Placental pericyte (primary cell): Measurements from ENCODE around the gene CDK18. TPM values are rescaled to one million over a fixed set of nuclear protein-coding genes. Genes with fewer than 3 reads are reported as not detected.

ENCODE experiments used
- small RNA-seq: library from RNA; depleted of rRNA; stranded (forward); fragments of <200 nt; gene quantifications from one replicate; pipeline ENCODE3, GENCODE V24; 2012; ENCODE audit warnings: low replicate concordance
- total RNA-seq: library from RNA; depleted of rRNA; stranded (reverse); fragments of >200 nt; gene quantifications from 2 replicates; pipeline ENCODE4 v1.2.3, GENCODE V29; 2012

The CDK18 gene
- 0.14 and 0.22 TPM in 2 replicates for total RNA-seq

DNA sequence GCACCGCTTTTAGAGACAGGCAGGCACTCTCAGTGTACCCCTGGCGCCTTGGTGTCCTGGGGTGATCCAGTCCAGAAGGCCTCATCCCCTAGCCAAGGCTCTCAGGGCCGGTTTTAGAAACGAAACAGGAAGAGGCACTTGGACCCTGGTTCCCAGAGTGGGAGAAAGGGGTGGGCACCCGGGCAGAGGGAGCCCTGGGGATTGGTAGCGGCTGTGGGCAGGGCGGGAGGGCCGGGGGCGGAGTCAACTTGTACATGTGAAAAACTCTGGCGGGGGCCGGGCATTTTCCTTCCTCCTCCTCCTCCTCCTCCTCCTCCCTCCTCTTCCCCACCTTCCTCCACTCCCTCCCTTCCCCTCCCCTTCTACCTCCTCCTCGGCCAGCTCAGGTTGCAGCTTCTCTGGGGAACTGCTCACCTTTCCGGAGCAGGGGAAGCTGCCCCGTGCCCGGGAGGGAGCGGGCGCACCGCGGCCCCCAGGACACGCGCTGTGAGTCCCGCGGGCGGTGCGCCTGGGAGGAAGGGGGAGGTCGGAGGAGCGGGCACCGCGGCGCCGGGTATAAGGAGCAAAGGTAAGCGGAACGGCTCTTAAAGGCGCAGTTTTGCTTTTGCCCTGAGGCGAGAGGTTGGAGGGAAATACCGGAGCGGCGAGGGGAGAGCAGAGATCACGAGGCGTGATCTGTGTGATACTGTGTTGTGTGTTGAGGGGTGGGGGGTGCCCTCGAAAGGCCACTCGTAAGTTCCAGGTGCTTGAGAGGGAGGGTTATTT, at the start of gene CDK18:
Gene CDK18 (plus strand): TSS at position 359 of the 765 bp plus-strand sequence. CDS start 18,499 bp downstream, outside the sequence.

DNA sequence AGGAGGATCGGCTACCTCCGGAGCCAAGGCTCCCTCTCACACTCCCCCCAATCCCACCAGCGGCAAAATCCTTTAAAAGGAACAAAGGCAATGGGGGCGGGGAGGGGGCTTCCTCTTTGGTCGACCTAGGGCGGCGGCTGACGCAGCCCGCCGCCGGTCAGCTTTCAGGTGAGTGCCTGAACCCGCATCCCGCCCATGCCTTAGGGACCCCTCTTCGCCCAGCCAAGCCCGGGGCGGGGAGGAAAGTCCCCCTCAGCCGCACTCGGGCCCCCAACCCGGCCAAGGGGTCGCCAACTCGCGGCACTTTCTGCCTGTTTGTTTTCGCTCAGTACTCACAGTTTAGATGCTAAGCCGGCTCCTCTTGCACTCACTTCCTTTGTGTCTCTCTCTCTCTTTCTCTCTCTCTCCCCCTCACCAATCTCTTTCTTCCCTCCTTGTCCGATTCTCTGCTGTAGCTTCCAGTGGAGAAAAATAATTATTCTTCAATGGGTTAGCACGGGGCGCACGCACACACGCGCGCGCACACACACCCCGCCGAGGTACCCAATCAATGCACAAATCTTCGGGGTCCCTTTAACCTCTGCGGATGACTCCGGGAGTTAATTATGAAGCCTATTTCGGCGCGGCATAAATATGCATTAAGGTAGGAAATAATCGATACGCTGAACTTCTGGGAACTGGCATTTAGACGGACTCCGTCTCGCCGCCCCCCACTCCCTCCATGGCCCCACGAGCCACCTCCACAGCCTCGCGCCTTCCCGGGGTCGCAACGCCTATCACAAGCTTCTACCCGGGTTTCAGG, 48.7 kb upstream of the CDK18 start, which contains the start of gene BLACAT1:
Gene BLACAT1 (minus strand): TSS at position 465 of the 802 bp plus-strand sequence.

Small RNAs within 50 kb of the gene (small RNA-seq; reads per million reads assigned to genes)
- 0.10 reads per million for gene RNU2-19P

Other genes with a start within 250 kb of the CDK18 start
- gene NUAK2, start 182.9 kb upstream of the CDK18 start, total RNA-seq: 5.5 and 9.7 TPM in 2 replicates
- gene KLHDC8A, start 147.7 kb upstream of the CDK18 start, total RNA-seq: not detected in 2 replicates
- gene LEMD1, start 82.6 kb upstream of the CDK18 start, total RNA-seq: not detected in 2 replicates
- gene BLACAT1, start 48.6 kb upstream of the CDK18 start, total RNA-seq: not detected in 2 replicates
- gene ELK4, start 127.3 kb downstream of the CDK18 start, total RNA-seq: 16.6 and 26.9 TPM in 2 replicates
- 5.7 and 11.9 TPM in 2 replicates for gene SLC45A3, start 175.8 kb downstream of the CDK18 start, total RNA-seq
- 84.7 and 185 TPM in 2 replicates for gene NUCKS1, start 245.5 kb downstream of the CDK18 start, total RNA-seq